HEK293 (cell line): ENCODE measurements around the gene ADK.

ENCODE experiments used
- BCL11B ChIP-seq: fragments of 450-650 bp; formaldehyde crosslinking; IDR thresholded peaks from 2 replicates; pipeline ENCODE4 v1.5.1; 2016; ENCODE audit warnings: low read depth, missing biosample characterization, missing genetic modification characterization
- BCL6B ChIP-seq: fragments of 450-650 bp; formaldehyde crosslinking; IDR thresholded peaks from 2 replicates; pipeline ENCODE4 v1.5.1; 2017; ENCODE audit warnings: missing biosample characterization, missing genetic modification characterization
- INSM2 ChIP-seq: fragments of 450-650 bp; formaldehyde crosslinking; IDR thresholded peaks from 2 replicates; pipeline ENCODE4 v1.5.1; 2016; ENCODE audit warnings: missing biosample characterization, missing genetic modification characterization
- OVOL3 ChIP-seq: fragments of 450-650 bp; formaldehyde crosslinking; IDR thresholded peaks from 2 replicates; pipeline ENCODE4 v1.5.1; 2016; ENCODE audit warnings: missing biosample characterization, missing genetic modification characterization
- SCRT1 ChIP-seq: fragments of 450-650 bp; formaldehyde crosslinking; IDR thresholded peaks from 2 replicates; pipeline ENCODE4 v1.5.1; 2016; ENCODE audit warnings: missing biosample characterization, missing genetic modification characterization, borderline replicate concordance
- SCRT2 ChIP-seq: fragments of 450-650 bp; formaldehyde crosslinking; IDR thresholded peaks from 2 replicates; pipeline ENCODE4 v1.5.1; 2016; ENCODE audit warnings: missing biosample characterization, missing genetic modification characterization
- SP2 ChIP-seq: fragments of 450-650 bp; formaldehyde crosslinking; IDR thresholded peaks from 2 replicates; pipeline ENCODE4 v1.5.1; 2016; ENCODE audit warnings: missing biosample characterization, missing genetic modification characterization
- ZFP37 ChIP-seq: fragments of 450-650 bp; formaldehyde crosslinking; IDR thresholded peaks from 2 replicates; pipeline ENCODE4 v1.5.1; 2016; ENCODE audit warnings: missing biosample characterization, missing genetic modification characterization
- ZFP69B ChIP-seq: fragments of 450-650 bp; formaldehyde crosslinking; IDR thresholded peaks from 2 replicates; pipeline ENCODE4 v1.5.1; 2016; ENCODE audit warnings: missing biosample characterization, missing genetic modification characterization
- ZNF133 ChIP-seq: fragments of 450-650 bp; formaldehyde crosslinking; IDR thresholded peaks from 2 replicates; pipeline ENCODE4 v1.5.1; 2016; ENCODE audit warnings: missing biosample characterization, missing genetic modification characterization
- ZNF223 ChIP-seq: fragments of 450-650 bp; formaldehyde crosslinking; IDR thresholded peaks from 2 replicates; pipeline ENCODE4 v1.5.1; 2016; ENCODE audit warnings: missing biosample characterization, missing genetic modification characterization
- ZNF23 ChIP-seq: fragments of 450-650 bp; formaldehyde crosslinking; IDR thresholded peaks from 2 replicates; pipeline ENCODE4 v1.5.1; 2016; ENCODE audit warnings: missing biosample characterization, missing genetic modification characterization, borderline replicate concordance
- ZNF24 ChIP-seq: fragments of 450-650 bp; formaldehyde crosslinking; IDR thresholded peaks from 2 replicates; pipeline ENCODE4 v1.5.1; 2016; ENCODE audit warnings: missing biosample characterization, missing genetic modification characterization
- ZNF266 ChIP-seq: fragments of 450-650 bp; formaldehyde crosslinking; IDR thresholded peaks from 2 replicates; pipeline ENCODE4 v1.5.1; 2016; ENCODE audit warnings: missing biosample characterization, missing genetic modification characterization, low read depth
- ZNF311 ChIP-seq: fragments of 450-650 bp; formaldehyde crosslinking; IDR thresholded peaks from 2 replicates; pipeline ENCODE4 v1.5.1; 2017; ENCODE audit warnings: missing biosample characterization, missing genetic modification characterization, borderline replicate concordance
- ZNF324 ChIP-seq: fragments of 450-650 bp; formaldehyde crosslinking; IDR thresholded peaks from 2 replicates; pipeline ENCODE4 v1.5.1; 2016; ENCODE audit warnings: missing biosample characterization, missing genetic modification characterization
- ZNF341 ChIP-seq: fragments of 450-650 bp; formaldehyde crosslinking; IDR thresholded peaks from 2 replicates; pipeline ENCODE4; 2016; ENCODE audit warnings: low read depth, missing biosample characterization, missing genetic modification characterization
- ZNF48 ChIP-seq: fragments of 450-650 bp; formaldehyde crosslinking; IDR thresholded peaks from 2 replicates; pipeline ENCODE4 v1.5.1; 2016; ENCODE audit warnings: missing biosample characterization, missing genetic modification characterization
- ZNF488 ChIP-seq: fragments of 450-650 bp; formaldehyde crosslinking; IDR thresholded peaks from 2 replicates; pipeline ENCODE4 v1.5.1; 2016; ENCODE audit warnings: missing biosample characterization, missing genetic modification characterization
- ZNF514 ChIP-seq: fragments of 450-650 bp; formaldehyde crosslinking; IDR thresholded peaks from 2 replicates; pipeline ENCODE4 v1.5.1; 2016; ENCODE audit warnings: missing biosample characterization, missing genetic modification characterization
- ZNF561 ChIP-seq: fragments of 450-650 bp; IDR thresholded peaks from 2 replicates; pipeline ENCODE4 v1.5.1; 2018; ENCODE audit warnings: missing biosample characterization, missing genetic modification characterization, borderline replicate concordance
- ZNF585B ChIP-seq: fragments of 450-650 bp; formaldehyde crosslinking; IDR thresholded peaks from 2 replicates; pipeline ENCODE4 v1.5.1; 2016; ENCODE audit warnings: missing biosample characterization, missing genetic modification characterization
- ZNF596 ChIP-seq: fragments of 450-650 bp; IDR thresholded peaks from 2 replicates; pipeline ENCODE4 v1.5.0; 2018; ENCODE audit warnings: missing biosample characterization, mild to moderate bottlenecking, missing genetic modification characterization, moderate library complexity
- ZNF610 ChIP-seq: fragments of 450-650 bp; formaldehyde crosslinking; IDR thresholded peaks from 2 replicates; pipeline ENCODE4 v1.5.1; 2016; ENCODE audit warnings: missing biosample characterization, missing genetic modification characterization, borderline replicate concordance
- ZNF629 ChIP-seq: fragments of 450-650 bp; formaldehyde crosslinking; IDR thresholded peaks from 2 replicates; pipeline ENCODE4 v1.5.1; 2017; ENCODE audit warnings: missing biosample characterization, missing genetic modification characterization
- ZNF704 ChIP-seq: fragments of 450-650 bp; formaldehyde crosslinking; IDR thresholded peaks from 2 replicates; pipeline ENCODE4 v1.5.1; 2016; ENCODE audit warnings: missing biosample characterization, missing genetic modification characterization
- TF ChIP-seq, protein P1 (sequence below): fragments of 450-650 bp; formaldehyde crosslinking; IDR thresholded peaks from 2 replicates; pipeline ENCODE4 v1.5.1; 2016; ENCODE audit warnings: missing biosample characterization, missing genetic modification characterization
- TF ChIP-seq, protein P2 (sequence below): fragments of 450-650 bp; formaldehyde crosslinking; IDR thresholded peaks from 2 replicates; pipeline ENCODE4 v1.5.1; 2016; ENCODE audit warnings: missing biosample characterization, missing genetic modification characterization
- TF ChIP-seq, protein P3 (sequence below): IDR thresholded peaks from 2 replicates; pipeline ENCODE4 v1.6.1; 2011; ENCODE audit warnings: mild to moderate bottlenecking, low read depth, low read length, borderline replicate concordance

Gene ADK

GRCh38 chr10:74418285-74418872 is 267.4 kb downstream of the ADK start (continued):
- 0 out of 2 replicates have a peak, but pooled peaks have one; percentile 14 for TF ChIP-seq ZNF341
- no peak for TF ChIP-seq ZNF585B (tag by site-specific recombination)
- TF ChIP-seq ZNF629 (tag by site-specific recombination): peak; percentile 71
- TF ChIP-seq SP2 (tag by site-specific recombination): peak; percentile 22; the same call in 1 of the 2 replicates
- no peak for TF ChIP-seq ZFP37
- TF ChIP-seq ZNF266: no peak
- TF ChIP-seq ZNF24: peak; percentile 88
- no peak for TF ChIP-seq ZNF223
- peak; percentile 58; the same call in 1 of the 2 replicates for TF ChIP-seq ZNF596 (tag by site-specific recombination)
- TF ChIP-seq ZNF704 (tag by site-specific recombination): no peak
- no peak for TF ChIP-seq ZNF311 (tag by site-specific recombination)
- peak; percentile 83 for TF ChIP-seq ZNF610
- TF ChIP-seq ZNF133 (tag by site-specific recombination): no peak
- TF ChIP-seq ZNF488: no peak
- TF ChIP-seq ZNF561 (tag by site-specific recombination): peak; percentile 83
- TF ChIP-seq ZNF324 (tag by site-specific recombination): peak; percentile 41; the same call in 1 of the 2 replicates
- peak; percentile 87 for TF ChIP-seq ZFP69B (tag by site-specific recombination)
- TF ChIP-seq, protein P1, sequence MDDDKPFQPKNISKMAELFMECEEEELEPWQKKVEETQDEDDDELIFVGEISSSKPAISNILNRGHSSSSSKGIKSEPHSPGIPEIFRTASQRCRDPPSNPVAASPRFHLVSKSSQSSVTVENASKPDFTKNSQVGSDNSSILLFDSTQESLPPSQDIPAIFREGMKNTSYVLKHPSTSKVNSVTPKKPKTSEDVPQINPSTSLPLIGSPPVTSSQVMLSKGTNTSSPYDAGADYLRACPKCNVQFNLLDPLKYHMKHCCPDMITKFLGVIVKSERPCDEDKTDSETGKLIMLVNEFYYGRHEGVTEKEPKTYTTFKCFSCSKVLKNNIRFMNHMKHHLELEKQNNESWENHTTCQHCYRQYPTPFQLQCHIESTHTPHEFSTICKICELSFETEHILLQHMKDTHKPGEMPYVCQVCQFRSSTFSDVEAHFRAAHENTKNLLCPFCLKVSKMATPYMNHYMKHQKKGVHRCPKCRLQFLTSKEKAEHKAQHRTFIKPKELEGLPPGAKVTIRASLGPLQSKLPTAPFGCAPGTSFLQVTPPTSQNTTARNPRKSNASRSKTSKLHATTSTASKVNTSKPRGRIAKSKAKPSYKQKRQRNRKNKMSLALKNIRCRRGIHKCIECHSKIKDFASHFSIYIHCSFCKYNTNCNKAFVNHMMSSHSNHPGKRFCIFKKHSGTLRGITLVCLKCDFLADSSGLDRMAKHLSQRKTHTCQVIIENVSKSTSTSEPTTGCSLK: no peak
- peak; percentile 82 for TF ChIP-seq OVOL3 (tag by site-specific recombination)
- no peak; the same call in 1 of the 2 replicates for TF ChIP-seq BCL6B (tag by site-specific recombination)
- TF ChIP-seq INSM2 (tag by site-specific recombination): peak; percentile 73
- TF ChIP-seq SCRT2 (tag by site-specific recombination): peak; percentile 73
- peak; percentile 88 for TF ChIP-seq SCRT1 (tag by site-specific recombination)
- TF ChIP-seq, protein P2, sequence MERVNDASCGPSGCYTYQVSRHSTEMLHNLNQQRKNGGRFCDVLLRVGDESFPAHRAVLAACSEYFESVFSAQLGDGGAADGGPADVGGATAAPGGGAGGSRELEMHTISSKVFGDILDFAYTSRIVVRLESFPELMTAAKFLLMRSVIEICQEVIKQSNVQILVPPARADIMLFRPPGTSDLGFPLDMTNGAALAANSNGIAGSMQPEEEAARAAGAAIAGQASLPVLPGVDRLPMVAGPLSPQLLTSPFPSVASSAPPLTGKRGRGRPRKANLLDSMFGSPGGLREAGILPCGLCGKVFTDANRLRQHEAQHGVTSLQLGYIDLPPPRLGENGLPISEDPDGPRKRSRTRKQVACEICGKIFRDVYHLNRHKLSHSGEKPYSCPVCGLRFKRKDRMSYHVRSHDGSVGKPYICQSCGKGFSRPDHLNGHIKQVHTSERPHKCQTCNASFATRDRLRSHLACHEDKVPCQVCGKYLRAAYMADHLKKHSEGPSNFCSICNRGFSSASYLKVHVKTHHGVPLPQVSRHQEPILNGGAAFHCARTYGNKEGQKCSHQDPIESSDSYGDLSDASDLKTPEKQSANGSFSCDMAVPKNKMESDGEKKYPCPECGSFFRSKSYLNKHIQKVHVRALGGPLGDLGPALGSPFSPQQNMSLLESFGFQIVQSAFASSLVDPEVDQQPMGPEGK: peak; percentile 60; the same call in 1 of the 2 replicates
- no peak for TF ChIP-seq ZNF514
- TF ChIP-seq, protein P3, sequence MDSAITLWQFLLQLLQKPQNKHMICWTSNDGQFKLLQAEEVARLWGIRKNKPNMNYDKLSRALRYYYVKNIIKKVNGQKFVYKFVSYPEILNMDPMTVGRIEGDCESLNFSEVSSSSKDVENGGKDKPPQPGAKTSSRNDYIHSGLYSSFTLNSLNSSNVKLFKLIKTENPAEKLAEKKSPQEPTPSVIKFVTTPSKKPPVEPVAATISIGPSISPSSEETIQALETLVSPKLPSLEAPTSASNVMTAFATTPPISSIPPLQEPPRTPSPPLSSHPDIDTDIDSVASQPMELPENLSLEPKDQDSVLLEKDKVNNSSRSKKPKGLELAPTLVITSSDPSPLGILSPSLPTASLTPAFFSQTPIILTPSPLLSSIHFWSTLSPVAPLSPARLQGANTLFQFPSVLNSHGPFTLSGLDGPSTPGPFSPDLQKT: no peak
- peak; percentile 66; the same call in 1 of the 2 replicates for TF ChIP-seq BCL11B (tag by site-specific recombination)
- TF ChIP-seq ZNF23 (tag by site-specific recombination): no peak
- no peak for TF ChIP-seq ZNF48
